GDM1 (cell line): ENCODE data around the gene SIX2.
A peak's percentile ranks its signal among the peaks of the same experiment; 100 is the strongest.

Source experiments
- DNase-seq: peaks from one replicate; lab custom pipeline; 2025; lab: John Stamatoyannopoulos, UW

SIX2 gene

DNA sequence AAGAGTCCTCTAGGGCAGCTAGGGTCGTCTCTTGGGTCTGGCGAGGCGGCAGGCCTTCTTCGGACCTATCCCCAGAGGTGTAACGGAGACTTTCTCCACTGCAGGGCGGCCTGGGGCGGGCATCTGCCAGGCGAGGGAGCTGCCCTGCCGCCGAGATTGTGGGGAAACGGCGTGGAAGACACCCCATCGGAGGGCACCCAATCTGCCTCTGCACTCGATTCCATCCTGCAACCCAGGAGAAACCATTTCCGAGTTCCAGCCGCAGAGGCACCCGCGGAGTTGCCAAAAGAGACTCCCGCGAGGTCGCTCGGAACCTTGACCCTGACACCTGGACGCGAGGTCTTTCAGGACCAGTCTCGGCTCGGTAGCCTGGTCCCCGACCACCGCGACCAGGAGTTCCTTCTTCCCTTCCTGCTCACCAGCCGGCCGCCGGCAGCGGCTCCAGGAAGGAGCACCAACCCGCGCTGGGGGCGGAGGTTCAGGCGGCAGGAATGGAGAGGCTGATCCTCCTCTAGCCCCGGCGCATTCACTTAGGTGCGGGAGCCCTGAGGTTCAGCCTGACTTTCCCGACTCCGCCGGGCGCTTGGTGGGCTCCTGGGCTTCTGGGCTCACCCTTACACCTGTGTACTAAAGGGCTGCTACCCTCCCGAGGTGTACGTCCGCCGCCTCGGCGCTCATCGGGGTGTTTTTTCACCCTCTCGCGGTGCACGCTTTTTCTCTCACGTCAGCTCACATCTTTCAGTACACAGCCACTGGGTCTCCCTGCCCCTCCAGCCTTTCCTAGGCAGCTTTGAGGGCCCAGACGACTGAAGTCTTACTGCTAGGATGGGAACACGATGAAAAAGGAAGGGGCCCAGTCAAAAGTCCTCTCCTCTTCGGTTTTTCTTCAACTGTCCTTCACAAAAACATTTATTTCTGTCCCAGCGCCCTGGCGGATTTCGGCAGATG is 8.1 kb downstream of the SIX2 start:
- DNase-seq = no peak

DNA sequence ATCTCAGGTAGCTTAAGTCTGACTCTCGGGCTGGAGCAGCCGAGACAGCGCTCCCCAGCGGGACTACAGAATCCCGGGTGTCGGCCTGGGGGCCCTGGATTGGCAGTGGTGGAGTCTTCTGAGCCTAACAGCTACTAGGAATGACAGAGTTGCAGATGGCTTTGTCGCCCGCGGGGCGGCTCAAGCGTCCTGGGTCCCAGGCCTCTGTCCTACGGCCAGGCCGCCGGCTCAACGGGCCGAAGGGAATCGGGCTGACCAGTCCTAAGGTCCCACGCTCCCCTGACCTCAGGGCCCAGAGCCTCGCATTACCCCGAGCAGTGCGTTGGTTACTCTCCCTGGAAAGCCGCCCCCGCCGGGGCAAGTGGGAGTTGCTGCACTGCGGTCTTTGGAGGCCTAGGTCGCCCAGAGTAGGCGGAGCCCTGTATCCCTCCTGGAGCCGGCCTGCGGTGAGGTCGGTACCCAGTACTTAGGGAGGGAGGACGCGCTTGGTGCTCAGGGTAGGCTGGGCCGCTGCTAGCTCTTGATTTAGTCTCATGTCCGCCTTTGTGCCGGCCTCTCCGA is 8.8 kb downstream of the SIX2 start:
- DNase-seq = no peak

DNA sequence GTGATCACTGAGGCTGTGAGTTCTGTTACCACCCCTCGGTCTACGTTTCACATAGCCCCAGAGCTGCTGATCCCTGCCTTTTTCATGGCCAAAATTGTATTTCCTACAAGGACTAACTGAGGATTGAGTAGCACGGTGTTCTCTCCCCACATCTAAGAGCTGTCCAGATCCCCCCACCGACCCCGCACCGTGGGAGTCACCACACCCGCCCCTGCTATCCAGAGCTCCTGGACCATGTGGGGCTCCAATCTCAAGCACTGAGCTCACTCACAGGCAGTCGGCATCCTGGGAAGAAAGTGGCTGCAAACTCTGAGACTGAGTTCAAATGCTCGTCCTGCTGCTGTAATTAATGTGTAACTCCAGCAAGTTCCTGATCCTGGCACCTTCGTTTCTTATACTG is 9.7 kb downstream of the SIX2 start:
- no peak for DNase-seq

DNA sequence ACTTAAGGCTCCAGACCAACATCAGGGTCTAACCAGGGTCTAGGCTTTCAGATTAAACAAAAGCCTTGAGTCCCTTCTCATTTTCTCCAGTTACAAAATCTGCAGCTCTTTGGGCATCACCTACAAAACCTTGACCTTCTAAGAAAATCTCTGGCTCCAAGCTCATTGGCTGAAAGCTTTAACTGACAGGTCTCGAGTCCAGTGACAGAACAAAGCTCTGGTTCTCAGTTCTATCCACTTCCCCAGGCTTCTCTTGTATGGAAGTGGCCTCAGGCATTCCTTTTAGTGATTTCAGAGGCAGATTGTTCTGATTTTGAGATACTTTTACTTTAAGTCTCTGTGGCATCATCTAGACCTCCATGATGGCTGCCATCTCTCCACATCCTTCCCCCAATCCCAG is 11.3 kb downstream of the SIX2 start:
- DNase-seq = no peak

DNA sequence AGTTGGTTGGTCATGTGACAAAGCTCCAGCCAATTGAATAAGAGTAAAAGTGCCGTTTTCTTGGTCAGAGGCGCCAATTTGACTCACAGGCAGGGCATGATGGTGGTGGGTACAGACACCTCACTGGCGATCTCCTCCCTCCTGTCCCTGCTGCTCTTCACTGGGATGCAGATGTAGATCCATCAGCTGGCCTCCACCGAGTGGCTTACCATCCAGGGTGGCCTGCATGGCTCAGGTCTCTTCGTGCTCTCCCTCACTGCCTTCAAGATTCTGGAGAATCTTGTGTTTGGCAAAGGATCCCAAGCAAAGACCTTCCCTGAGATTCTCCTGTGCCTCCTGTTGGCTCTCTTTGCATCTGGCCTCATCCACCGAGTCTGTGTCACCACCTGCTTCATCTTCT is 12.9 kb downstream of the SIX2 start:
- no peak for DNase-seq

DNA sequence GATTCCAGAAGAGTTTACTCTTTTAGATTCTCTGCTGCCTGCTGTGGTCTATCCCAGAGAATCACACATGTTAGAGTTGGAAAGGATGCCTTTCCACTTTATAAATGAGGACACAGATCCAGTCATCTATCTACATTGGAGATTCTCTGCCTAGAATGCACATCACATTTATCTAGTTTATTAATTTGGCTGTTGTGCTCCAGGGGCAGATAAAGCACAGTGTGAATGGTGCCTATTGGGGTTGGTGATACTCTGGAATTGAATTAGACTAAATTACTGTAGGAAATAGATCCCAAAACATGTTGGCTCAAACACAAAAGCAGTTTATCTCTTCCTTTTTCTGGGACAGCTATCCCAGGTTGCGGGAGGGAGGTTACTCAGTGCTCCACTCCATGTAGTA is 14.9 kb downstream of the SIX2 start:
- no peak for DNase-seq

DNA sequence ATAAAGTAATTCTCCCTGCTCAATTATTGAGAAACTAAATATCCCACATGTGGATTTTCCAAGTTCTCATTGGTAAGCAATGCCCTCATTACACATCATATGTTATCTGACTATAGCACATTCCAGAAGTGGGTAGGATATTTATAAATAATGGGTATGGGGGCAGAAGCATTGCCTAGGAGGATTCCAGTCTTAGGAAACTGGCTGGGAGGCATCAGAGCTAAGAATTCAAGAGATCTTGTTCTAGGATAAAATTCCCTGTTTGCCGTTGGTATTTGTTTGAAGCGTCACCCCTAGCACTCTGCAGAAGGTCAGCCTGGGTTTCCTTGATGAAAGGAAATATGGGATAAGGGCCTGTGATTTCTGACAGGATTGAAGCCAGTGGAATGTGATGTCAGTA is 20.1 kb downstream of the SIX2 start:
- no peak for DNase-seq

DNA sequence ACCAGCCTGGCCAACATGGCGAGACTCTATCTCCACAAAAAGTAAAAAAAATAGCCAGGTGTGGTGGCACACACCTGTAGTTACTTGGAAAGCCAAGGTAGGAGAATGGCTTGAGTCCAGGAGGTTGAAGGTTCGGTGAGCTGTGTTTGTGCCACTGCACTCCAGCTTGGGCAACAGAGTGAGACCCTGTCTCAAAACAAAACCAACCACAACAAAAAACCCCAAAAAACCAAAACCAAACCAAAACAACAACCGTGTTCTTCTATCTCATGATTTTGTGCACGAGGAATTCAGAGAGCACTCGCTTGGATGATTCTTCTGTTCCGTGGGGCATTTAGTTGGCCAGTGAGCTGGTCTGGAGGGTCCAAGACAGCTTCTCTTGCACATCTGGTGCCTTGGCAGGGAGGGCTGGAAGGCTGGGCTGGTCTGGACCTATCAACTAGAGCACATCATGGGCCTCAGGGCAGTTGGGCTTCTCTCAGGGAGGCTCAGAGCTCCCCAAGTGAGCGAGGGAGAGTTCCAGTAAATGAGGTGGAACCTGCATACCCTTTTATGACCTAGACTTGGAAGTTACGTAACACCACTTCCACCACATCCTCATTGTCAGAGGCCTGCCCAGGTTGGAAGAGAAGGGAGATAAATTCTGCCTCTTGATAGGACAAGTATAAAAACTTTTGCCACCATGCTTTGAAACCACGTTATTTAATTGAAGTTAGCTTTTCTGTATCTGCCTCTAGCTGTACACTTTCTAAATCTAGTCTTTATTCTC is 25.2 kb downstream of the SIX2 start:
- DNase-seq = no peak

DNA sequence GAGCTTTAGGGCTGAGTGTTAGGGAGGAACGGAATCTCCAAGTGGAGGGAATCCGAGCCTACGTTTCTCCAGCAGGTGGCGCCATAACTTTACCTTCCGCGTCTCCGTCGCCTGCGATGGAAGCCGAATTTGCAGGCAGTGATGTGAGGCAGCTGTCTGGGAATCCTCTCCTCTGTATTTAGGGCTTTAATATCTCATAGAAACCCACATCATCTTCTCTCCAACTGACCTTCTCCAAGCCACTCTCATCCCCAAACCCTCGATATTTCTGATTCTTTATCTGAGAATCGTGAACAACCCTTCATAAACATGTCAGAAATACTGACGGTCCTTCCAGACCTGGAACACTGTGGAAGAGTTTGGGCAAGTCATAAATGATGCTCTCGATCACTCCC is 27.5 kb downstream of the SIX2 start:
- DNase-seq = peak; percentile 52

DNA sequence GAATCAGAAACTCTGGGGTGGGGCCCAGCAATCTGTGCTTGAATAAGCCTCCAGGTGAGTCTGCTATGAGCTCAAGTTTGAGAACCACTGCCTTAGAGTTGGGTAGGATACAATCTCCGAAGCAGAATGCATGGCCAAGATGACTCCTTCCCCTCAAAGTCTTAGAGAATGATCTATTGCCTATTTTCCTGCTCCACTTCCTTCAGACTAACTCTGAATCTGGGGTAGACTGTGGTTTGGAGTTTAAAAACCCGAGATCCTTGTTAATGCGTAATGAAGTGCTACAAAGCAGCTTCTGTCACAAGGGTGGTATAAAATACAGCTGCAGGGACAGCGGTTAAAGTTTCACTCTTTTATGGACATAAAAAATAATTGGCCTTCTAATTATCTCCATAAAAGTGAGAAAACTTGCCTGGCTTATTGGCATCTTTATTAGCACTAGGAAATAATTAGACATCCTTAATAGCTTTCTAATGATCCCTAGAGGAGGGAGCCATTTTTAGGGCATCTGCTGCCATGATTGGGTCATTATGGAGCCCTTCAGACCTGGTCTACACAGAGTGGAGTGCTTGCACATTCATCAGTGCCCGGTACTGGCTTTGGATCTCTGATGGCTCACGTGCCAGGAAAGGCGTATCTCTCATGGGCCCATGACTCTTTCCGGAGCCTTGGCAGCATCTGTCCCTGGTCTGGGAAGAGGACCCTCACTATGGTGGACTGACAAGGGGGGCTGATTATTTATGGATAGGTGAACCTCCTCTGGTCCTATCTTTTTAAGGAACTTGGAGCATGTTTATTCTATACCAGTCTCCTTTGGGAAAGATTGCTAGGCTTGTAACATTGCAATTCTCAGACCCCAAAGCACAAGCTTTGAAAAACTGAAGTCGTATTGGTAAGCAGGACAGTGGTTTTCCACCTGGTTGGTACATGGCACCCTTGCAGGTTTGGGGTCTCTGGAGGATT is 28.2 kb downstream of the SIX2 start:
- DNase-seq = no peak

DNA sequence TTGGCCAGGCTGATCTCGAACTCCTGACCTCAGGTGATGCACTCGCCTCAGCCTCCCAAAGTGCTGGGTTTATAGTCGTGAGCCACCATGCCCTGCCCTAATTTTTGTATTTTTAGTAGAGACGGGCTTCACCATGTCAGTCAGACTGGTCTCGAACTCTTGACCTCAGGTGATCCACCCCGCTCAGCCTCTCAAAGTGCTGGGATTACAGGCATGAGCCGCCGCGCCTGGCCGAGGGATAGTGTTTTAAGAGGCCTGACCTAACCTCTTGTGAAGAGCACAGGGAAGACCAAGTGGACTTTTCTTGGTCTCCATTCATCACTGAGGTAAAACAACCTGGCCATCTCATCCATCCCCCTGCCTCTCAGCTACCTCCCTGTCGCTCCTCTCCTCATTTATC is 29.7 kb downstream of the SIX2 start:
- DNase-seq = no peak

DNA sequence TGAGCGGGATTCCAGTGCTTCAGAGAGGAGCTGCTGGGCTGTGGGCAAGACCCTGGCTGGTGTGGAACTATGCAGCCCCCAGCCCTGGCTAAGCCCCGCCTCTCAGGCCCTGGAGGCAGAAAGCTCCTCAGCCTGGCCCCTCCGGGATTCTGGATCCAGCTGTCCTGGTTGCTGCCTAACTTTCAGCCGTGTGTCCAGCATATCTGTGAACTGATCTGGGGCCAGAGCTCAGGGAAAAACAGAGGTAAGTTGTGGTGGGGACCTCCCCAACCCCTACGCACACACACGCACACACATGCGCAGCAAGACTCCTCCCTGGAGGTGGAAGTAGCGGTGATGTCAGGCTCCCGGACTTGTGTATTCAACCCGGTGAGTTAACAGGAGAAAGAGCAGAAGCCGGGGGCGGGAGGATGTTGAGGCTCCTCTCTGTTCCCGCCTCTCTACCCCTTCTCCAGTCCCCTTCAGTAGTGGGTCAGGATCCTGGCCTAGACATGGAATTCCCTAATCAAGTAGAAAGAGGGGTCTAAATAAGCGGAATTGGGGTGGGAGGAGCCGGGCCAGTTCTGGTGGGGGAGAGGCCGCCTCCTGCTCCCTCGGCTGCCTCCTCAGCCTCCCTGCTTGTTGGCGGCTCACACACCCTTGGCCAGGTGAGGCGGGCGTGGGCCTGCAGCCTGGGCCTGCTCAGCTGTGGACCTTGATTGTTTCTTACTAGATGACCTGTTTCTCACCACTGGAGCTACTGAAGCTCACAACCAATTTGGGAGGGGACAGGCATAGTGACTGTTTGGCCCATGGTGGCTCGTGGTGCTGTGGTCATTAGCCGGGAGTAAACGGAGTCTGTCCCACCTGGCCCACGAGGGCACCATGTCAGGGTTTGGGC is 33.4 kb downstream of the SIX2 start:
- DNase-seq = no peak

DNA sequence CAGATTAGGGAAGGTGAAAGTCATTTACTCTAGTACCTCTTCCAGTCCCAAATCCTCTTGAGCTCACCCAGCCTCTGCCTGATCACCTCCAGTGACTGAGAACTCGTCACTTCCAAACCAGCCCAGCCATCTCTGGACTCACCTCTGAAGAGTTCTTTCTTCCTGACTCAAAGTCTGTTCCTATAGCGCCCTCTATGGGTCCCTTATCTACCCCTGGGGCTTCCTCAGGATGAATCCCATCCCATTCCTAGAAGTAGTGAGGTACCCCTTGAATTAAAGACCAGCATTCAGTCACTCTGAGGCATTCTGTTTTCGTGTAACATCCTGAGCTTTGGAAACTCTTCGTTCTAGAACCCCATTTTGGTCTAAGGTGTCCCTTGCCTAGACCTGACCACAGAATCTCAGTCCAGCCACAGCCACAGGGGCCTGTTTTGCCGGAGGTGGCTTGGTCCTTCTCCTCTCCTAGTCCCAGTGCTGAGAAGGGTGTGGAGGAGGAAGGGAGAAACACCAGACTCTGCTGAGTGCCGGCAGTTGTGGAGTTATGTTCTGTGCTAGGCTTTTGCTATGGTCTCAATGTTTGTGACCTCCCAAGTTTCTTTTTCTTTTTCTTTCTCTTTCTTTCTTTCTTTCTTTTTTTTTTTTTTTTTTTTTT is 35.1 kb downstream of the SIX2 start:
- DNase-seq = no peak

DNA sequence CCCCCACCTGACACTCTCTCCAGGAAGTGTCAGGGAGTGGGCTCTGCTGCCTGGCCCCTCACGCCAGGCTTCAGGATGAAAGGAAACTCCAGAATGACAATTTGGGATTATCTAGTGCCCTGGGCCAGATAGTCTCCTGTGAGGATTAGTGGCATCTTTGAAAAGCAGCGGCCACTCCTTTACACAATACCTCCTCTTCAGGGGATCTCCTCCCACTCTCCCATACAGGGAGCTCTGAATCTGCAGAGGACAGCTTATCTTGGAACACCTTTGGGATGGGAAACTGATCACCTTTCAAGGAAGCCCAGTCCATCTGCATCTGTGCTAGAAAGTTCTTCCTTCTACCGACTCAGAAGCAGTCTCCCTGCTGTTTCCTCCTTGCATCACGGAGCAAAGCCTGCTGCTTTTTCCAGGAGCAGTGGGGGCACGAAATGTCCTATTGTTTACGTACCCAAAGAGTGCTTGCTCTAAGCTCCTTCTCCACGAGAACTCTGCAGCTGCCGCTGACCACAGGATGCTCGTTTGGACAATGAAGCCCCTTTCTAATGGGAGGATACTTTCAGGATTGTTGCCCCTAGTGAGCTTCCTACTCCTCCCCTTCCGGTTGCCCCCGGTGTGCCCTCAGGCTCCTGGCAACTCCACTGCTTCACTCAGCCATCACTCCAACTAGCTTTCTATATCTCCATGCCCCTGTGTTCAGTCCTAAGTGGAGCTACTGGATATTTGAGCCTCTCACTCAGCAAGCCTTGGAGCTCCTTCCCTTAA is 36.3 kb downstream of the SIX2 start:
- DNase-seq = no peak

DNA sequence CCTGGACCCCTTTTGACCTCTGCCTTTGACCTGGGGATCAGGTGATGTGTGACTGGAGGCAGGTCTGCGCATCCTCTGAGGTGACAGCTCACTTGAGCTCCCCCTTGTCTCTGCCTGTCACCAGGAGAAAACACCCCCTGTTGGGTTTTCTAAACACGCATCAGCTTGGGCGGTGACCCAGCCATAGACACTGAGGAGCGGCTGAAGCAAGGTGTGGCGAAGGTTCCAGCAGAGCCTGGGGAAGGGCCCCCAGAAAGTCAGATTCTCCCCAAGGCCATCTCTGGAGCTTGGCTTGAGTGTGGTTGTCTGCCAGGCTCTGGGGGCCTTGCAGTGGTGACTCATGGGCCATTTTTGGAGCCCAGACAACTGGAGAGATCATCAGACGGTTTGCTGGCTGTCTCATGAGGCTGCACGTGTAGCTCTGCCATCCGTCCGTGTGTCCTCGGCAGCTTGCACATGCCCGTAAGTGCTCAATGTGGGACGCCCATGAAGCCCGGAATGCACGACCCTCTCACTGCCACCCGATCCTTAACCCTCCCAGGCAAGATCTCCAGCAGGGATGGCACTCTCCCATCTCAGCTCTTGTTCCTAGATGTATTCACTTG is 38.3 kb downstream of the SIX2 start:
- no peak for DNase-seq

DNA sequence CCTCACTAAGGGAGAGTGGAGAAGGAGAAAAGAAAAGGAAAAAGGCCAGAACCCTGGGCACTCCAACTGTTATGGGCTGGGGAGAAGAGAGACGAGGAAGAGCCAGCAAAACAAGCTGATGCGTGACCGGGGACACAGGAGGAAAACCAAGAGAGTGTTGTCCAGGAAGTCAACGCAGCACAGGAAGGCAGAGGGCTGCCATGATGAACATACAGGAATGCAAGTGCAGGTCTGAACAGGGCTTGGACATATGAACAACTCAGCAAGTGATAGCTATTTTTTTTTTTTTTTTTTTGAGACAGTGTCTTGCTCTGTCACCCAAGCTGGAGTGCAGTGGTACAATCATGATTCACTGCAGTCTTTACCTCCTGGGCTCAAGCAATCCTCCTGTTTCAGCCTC is 39.3 kb downstream of the SIX2 start:
- DNase-seq = no peak

DNA sequence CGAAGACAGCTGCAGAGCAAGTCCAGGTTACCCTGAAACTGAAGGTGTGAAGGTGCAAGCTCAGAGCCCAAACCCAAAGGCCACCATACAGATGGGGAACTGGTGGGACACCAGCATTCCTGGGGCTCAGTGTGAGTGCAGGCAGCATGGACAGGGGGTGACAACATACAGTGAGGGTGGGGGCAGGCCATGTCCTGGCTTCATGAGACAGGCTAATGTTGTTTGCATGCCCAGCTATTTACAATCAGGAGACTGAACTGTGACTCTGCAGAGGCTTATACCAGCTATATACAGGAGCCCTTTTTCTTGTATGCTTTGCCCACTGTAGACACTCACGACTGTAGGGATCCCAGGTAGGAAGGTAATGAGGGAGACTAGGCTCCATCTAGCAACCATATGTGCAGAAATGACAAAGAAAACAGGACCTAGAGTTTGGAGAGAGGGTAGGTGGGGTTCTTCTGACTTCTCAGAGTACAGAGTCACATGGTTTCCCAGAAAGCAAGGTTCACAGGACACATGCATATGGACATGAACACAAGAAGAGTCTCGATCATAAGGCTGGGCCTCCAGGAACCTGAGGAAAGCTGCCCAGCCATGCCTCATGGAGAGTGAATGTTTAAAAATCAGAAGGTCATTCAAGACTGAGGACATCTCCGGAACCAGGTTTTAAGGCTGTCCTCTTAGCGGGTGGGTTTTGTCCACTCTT is 41.4 kb downstream of the SIX2 start:
- DNase-seq = no peak

DNA sequence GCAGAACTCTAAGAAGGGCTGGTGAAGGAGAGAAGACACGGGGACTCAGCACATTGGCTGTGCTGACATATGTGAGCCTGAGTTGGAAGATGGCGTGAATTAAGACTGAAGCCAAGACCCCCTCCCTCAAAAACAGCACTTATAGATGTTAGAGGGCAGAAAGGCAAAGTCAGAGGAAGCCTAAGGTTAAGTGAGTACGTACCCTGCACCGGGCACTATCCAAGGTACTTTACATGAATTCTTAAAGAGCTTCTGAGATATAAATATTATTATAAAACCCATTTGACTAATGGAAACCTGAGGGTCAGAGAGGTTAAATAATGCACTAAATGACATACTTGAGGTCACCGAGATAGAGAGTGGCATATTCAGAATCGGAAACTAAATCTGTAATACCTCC is 42.2 kb downstream of the SIX2 start:
- no peak for DNase-seq
